Measurements from ENCODE around the gene KNG1. TPM values are rescaled to one million over a fixed set of nuclear protein-coding genes. Genes with fewer than 3 reads are reported as not detected.

KNG1 gene
- total and polyA plus RNA-seq, 10 of the 15 experiments (the other 5 are each of a cell fraction or from before 2014, with no cell fraction given), result 0.21 TPM; not detected in 9

DNA sequence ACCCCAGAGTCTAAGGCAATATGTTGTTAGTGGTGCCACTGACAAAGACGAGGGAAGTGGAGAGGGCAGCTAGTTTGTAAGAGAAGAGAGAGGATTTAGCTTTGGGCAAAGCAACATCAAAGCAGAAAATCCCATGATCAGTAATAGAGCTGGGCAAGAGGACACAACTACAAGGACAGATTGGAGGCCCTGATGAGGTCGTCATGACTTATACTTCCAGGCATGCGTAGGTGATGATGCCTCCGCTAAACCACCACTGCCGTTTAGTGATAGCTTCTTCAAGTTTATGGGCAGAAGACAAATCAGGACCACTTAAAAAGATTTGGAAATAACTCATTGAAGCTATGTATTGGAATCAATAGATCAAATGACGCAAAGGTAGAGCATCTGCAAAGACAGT, 48.7 kb upstream of the KNG1 start:
- RAD21 ChIA-PET (ENCODE audit: unreplicated experiment), result no interaction called here
- H3K4me3 ChIP-seq, result no peak overlapping the region
- peaks cover 0 to 2% of the 10 kb centered on the region in 2 experiments; a peak in 2 of 4 replicates for H3K27me3 ChIP-seq (replicated peaks in 1 of 2; ENCODE audit: control insufficient read depth in 2 of 2, insufficient read depth in 2 of 2, low read length in 1 of 2)
- H3K4me2 ChIP-seq (ENCODE audit: control insufficient read depth, insufficient read depth), result no peak overlapping the region
- no peaks in the 10 kb centered on the region for H3K9me3 ChIP-seq (replicated peaks; ENCODE audit: control insufficient read depth, insufficient read depth, low read length)
- SMC1A ChIA-PET (ENCODE audit: uncharacterized antibody, unreplicated experiment), result interaction anchor here (1.0 kb wide), 1 partner anchor 25 kb away, joined by 3 read pairs; no protein-coding TSS in a partner anchor
- intact Hi-C loops (cut with micrococcal nuclease; ENCODE audit: unreplicated experiment) (no loop called here), in situ Hi-C loops (cut with MboI) (no loop called here)
- FAIRE-seq (no peak), ATAC-seq (no peak), DNase-seq (ENCODE audit: low read depth, low spot score) (no peak)
- CTCF ChIA-PET, result interaction anchor here (1.3 kb wide), 1 partner anchor 153 kb away, joined by 3 read pairs; no protein-coding TSS in a partner anchor
- no peaks in the 10 kb centered on the region; the same call in 1 of the 2 replicates for H4K20me1 ChIP-seq (ENCODE audit: control insufficient read depth, insufficient read depth)
- WGBS (ENCODE audit: insufficient coverage, insufficient replicate concordance, low lambda C conversion rate, missing lambda C conversion rate), result 67% methylated on average over 6 of the region's 6 CpGs
- POLR2A ChIA-PET, result no interaction called here
- no peaks in the 10 kb centered on the region for H3K79me2 ChIP-seq (ENCODE audit: control insufficient read depth, insufficient read depth, low read length)
- no TSS peak for BruUV-seq (replicated peaks)
- H3K9ac ChIP-seq (ENCODE audit: control insufficient read depth, insufficient read depth, low read length), result no peak overlapping the region
- H3K36me3 ChIP-seq (ENCODE audit: control insufficient read depth in 2 of 2, insufficient read depth in 2 of 2, low read length in 1 of 2), result no peaks in the 10 kb centered on the region
- H2AFZ ChIP-seq (ENCODE audit: control insufficient read depth, low read depth, low read length), result no peak overlapping the region
- no peaks in the 10 kb centered on the region for H3K4me1 ChIP-seq (ENCODE audit: control insufficient read depth, insufficient read depth, low read length)
- no peak overlapping the region for H3K27ac ChIP-seq (ENCODE audit: control insufficient read depth, insufficient read depth)
- TF ChIP-seq HDGF (IDR thresholded peaks at IDR 0.05) (no peak), NKRF (conservative IDR thresholded peaks at IDR 0.05) (no peak), RB1 (IDR thresholded peaks at IDR 0.05; ENCODE audit: borderline replicate concordance) (no peak), SUZ12 (IDR thresholded peaks at IDR 0.05; ENCODE audit: unreplicated experiment) (no peak), EZH2 (IDR thresholded peaks at IDR 0.05; ENCODE audit: borderline replicate concordance, control insufficient read depth, low read depth, low read length) (no peak), ATF2 (IDR thresholded peaks at IDR 0.05; ENCODE audit: low read length) (no peak), CHD1 (IDR thresholded peaks at IDR 0.05; ENCODE audit: low read depth, low read length) (no peak), MAX (IDR thresholded peaks at IDR 0.05; ENCODE audit: low read depth, low read length) (no peak), SMC3 (IDR thresholded peaks at IDR 0.05; ENCODE audit: borderline replicate concordance, low read length) (no peak), SIN3A (IDR thresholded peaks at IDR 0.05; ENCODE audit: low read depth, low read length) (no peak), NR2F1 (conservative IDR thresholded peaks at IDR 0.05) (no peak), PRDM15 (CRISPR knock-in tag; IDR thresholded peaks at IDR 0.05) (no peak)
- TF ChIP-seq, protein P1, sequence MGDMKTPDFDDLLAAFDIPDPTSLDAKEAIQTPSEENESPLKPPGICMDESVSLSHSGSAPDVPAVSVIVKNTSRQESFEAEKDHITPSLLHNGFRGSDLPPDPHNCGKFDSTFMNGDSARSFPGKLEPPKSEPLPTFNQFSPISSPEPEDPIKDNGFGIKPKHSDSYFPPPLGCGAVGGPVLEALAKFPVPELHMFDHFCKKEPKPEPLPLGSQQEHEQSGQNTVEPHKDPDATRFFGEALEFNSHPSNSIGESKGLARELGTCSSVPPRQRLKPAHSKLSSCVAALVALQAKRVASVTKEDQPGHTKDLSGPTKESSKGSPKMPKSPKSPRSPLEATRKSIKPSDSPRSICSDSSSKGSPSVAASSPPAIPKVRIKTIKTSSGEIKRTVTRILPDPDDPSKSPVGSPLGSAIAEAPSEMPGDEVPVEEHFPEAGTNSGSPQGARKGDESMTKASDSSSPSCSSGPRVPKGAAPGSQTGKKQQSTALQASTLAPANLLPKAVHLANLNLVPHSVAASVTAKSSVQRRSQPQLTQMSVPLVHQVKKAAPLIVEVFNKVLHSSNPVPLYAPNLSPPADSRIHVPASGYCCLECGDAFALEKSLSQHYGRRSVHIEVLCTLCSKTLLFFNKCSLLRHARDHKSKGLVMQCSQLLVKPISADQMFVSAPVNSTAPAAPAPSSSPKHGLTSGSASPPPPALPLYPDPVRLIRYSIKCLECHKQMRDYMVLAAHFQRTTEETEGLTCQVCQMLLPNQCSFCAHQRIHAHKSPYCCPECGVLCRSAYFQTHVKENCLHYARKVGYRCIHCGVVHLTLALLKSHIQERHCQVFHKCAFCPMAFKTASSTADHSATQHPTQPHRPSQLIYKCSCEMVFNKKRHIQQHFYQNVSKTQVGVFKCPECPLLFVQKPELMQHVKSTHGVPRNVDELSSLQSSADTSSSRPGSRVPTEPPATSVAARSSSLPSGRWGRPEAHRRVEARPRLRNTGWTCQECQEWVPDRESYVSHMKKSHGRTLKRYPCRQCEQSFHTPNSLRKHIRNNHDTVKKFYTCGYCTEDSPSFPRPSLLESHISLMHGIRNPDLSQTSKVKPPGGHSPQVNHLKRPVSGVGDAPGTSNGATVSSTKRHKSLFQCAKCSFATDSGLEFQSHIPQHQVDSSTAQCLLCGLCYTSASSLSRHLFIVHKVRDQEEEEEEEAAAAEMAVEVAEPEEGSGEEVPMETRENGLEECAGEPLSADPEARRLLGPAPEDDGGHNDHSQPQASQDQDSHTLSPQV (IDR thresholded peaks at IDR 0.05), result no peak

All from GM12878 (cell line).